Endothelial cell of umbilical vein (primary cell): ENCODE measurements around the gene HSPA12A. TPM values are rescaled to one million over a fixed set of nuclear protein-coding genes. Genes with fewer than 3 reads are reported as not detected.

Source experiments
- BruUV-seq: library from RNA; stranded (reverse); fragments of 400-500 nt; replicated peaks from 2 replicates; lab custom pipeline; 2021; lab: Mats Ljungman, UMichigan
- CTCF ChIA-PET: fragments of 300-600, 350-600 bp; sonication (Branson Sonifier 250); formaldehyde crosslinking; loops from one replicate; lab custom pipeline; 2021; ENCODE audit warnings: antibody characterized with exemption, inconsistent platforms; lab: Charles Lee
- POLR2A ChIA-PET: fragments of 300-600, 350-600 bp; sonication (Branson Sonifier 250); formaldehyde crosslinking; loops from one replicate; lab custom pipeline; 2021; ENCODE audit warnings: antibody characterized with exemption, inconsistent platforms; lab: Charles Lee
- DNase-seq: peaks from one replicate; pipeline ENCODE4 v3.0.0-alpha.2; 2011; ENCODE audit warnings: low read depth, low spot score
- FAIRE-seq: peaks from 2 replicates; lab custom pipeline; 2011; peaks lifted over from hg19 to GRCh38; lab: Jason Lieb, UNC
- H2AFZ ChIP-seq: 2 replicates; pipeline ENCODE4 v1.6.0; 2012; ENCODE audit warnings: low read depth, low read length, control low read depth, inconsistent platforms
- H3K27ac ChIP-seq: 2 replicates; pipeline ENCODE4 v1.5.1; 2011; ENCODE audit warnings: low read depth, mild to moderate bottlenecking, control low read depth, low read length, moderate library complexity; ENCODE audit not compliant: insufficient read depth
- H3K27me3 ChIP-seq, 2 experiments: 2 replicates each; pipeline versions ENCODE4 v1.6.0 to v1.6.1; 2011; ENCODE audit warnings: low read length in 2 of 2, mixed read lengths in 1 of 2; ENCODE audit not compliant: control insufficient read depth in 2 of 2, insufficient read depth in 2 of 2
- H3K36me3 ChIP-seq, 2 experiments: 2 replicates in 1 of 2; 3 replicates in 1 of 2; pipeline ENCODE4 v1.5.1; 2011; ENCODE audit warnings: low read length in 2 of 2, mild to moderate bottlenecking in 1 of 2, moderate library complexity in 1 of 2; ENCODE audit not compliant: control insufficient read depth in 2 of 2, insufficient read depth in 2 of 2; ENCODE audit errors: extremely low read depth in 1 of 2
- H3K4me1 ChIP-seq: 3 replicates; pipeline ENCODE4 v1.5.1; 2011; ENCODE audit warnings: mild to moderate bottlenecking, low read length; ENCODE audit not compliant: control insufficient read depth, insufficient read depth; ENCODE audit errors: extremely low read depth
- H3K4me2 ChIP-seq: 2 replicates; pipeline ENCODE4 v1.6.1; 2011; ENCODE audit warnings: low read length, control low read depth, mixed read lengths; ENCODE audit not compliant: insufficient read depth
- H3K4me3 ChIP-seq, 3 experiments: fragments of 200-600 bp in 1 of 3; sonication (generic), shearing (Covaris generic) in 1 of 3; replicated peaks in 1 of 3; 2 replicates each; pipeline ENCODE4 v1.5.1; 2011 to 2016; ENCODE audit warnings: control low read depth in 3 of 3, low read length in 3 of 3, mild to moderate bottlenecking in 2 of 3, inconsistent platforms in 1 of 3, low read depth in 1 of 3, moderate library complexity in 1 of 3; ENCODE audit not compliant: insufficient read depth in 1 of 3
- H3K79me2 ChIP-seq: 2 replicates; pipeline ENCODE4 v1.6.0; 2012; ENCODE audit warnings: low read length, inconsistent platforms; ENCODE audit not compliant: control insufficient read depth, insufficient read depth
- H3K9ac ChIP-seq: replicated peaks from 2 replicates; pipeline ENCODE3; 2011; ENCODE audit warnings: low read length, control low read depth; ENCODE audit not compliant: insufficient read depth; ENCODE audit errors: extremely low read depth
- H3K9me1 ChIP-seq: replicated peaks from 3 replicates; pipeline ENCODE4 v1.6.0; 2011; ENCODE audit warnings: mild to moderate bottlenecking, low read length; ENCODE audit not compliant: control insufficient read depth, insufficient read depth; ENCODE audit errors: extremely low read depth
- H3K9me3 ChIP-seq: replicated peaks from 2 replicates; pipeline ENCODE4 v1.5.1; 2012; ENCODE audit warnings: low read length, inconsistent platforms; ENCODE audit not compliant: control insufficient read depth, insufficient read depth
- H4K20me1 ChIP-seq: replicated peaks from 2 replicates; pipeline ENCODE3; 2011; ENCODE audit warnings: mild to moderate bottlenecking, low read length; ENCODE audit not compliant: control insufficient read depth, insufficient read depth; ENCODE audit errors: extremely low read depth
- CTCF ChIP-seq, 2 donors: IDR thresholded peaks; 1 replicate in 1 of 2; 2 replicates in 1 of 2; pipeline ENCODE4 v1.5.1; 2011; ENCODE audit warnings: low read length in 2 of 2, mild to moderate bottlenecking in 2 of 2, moderate library complexity in 2 of 2, control low read depth in 1 of 2, inconsistent platforms in 1 of 2, low read depth in 1 of 2; ENCODE audit not compliant: insufficient read depth in 1 of 2; ENCODE audit errors: extremely low read depth in 1 of 2
- EZH2 ChIP-seq: IDR thresholded peaks from 2 replicates; pipeline ENCODE4 v1.6.1; 2012; ENCODE audit warnings: borderline replicate concordance, low read depth, mild to moderate bottlenecking, moderate library complexity, low read length, inconsistent platforms; ENCODE audit not compliant: severe bottlenecking
- FOS ChIP-seq: IDR thresholded peaks from 2 replicates; pipeline ENCODE4 v1.6.1; 2011; ENCODE audit warnings: mild to moderate bottlenecking, low read length, moderate library complexity, borderline replicate concordance; ENCODE audit not compliant: insufficient read depth
- GATA2 ChIP-seq: IDR thresholded peaks from 2 replicates; pipeline ENCODE4 v1.7.0; 2011; ENCODE audit warnings: low read depth, mild to moderate bottlenecking, moderate library complexity, mixed read lengths, low read length; ENCODE audit not compliant: insufficient read length, insufficient read depth
- JUN ChIP-seq: IDR thresholded peaks from 2 replicates; pipeline ENCODE4 v1.6.1; 2011; ENCODE audit warnings: borderline replicate concordance, low read depth; ENCODE audit not compliant: insufficient read length, insufficient read depth
- MAX ChIP-seq: IDR thresholded peaks from 2 replicates; pipeline ENCODE4 v1.6.1; 2011; ENCODE audit not compliant: insufficient read depth, insufficient read length
- MYC ChIP-seq: IDR thresholded peaks from one replicate; pipeline ENCODE4 v1.6.1; 2011; ENCODE audit warnings: mild to moderate bottlenecking, low read depth, low read length
- POLR2A ChIP-seq: IDR thresholded peaks from 2 replicates; pipeline ENCODE4 v1.6.1; 2012; ENCODE audit warnings: low read depth, mild to moderate bottlenecking, control low read depth, low read length
- POLR2AphosphoS5 ChIP-seq: IDR thresholded peaks from 2 replicates; pipeline ENCODE4 v1.6.1; 2012; ENCODE audit warnings: low read depth, mild to moderate bottlenecking, control low read depth, low read length, moderate library complexity; ENCODE audit not compliant: insufficient read depth
- dilution Hi-C: fragments of 300-500 bp; cut with MboI; formaldehyde crosslinking; loops from one replicate; pipeline ENCODE4 v1.15.0; 2019; ENCODE audit warnings: low sequenced_read_pairs; ENCODE audit not compliant: extremely low pct_ligation_motif_present
- intact Hi-C: fragments of 100-400 bp; cut with micrococcal nuclease; formaldehyde crosslinking; loops from one replicate; pipeline ENCODE4 v1.10.0; 2022
- polyA plus RNA-seq, 4 experiments: library from polyadenylated mRNA; depleted of rRNA in 3 of 4; stranded (reverse) in 3 of 4; unstranded in 1 of 4; fragments of >200 nt; gene quantifications; 2 replicates each; pipeline versions ENCODE4 v1.2.1 to v1.2.3, GENCODE V29; 2011 to 2012; ENCODE audit warnings: missing spikeins in 1 of 4
- total RNA-seq: library from RNA; stranded (reverse); gene quantifications from 2 replicates; pipeline ENCODE4 v1.2.3, GENCODE V29; 2021

The HSPA12A gene
- total and polyA plus RNA-seq, 2 donors (not counting 3 experiments of a cell fraction or from before 2014, with no cell fraction given), result 0.22 to 0.29 TPM

GRCh38 chr10:116761883-116762282, 19.5 kb upstream of the HSPA12A start:
- no peak overlapping the region for H2AFZ ChIP-seq
- no peaks in the 10 kb centered on the region for H3K36me3 ChIP-seq
- intact Hi-C loops (no loop called here), dilution Hi-C loops (no loop called here)
- ChIA-PET POLR2A (no interaction called here), CTCF (no interaction called here)
- H3K4me1 ChIP-seq, result no peaks in the 10 kb centered on the region
- TF ChIP-seq CTCF (IDR thresholded peaks at IDR 0.05; ENCODE audit: extremely low read depth in 1 of 2, insufficient read depth in 1 of 2, low read depth in 1 of 2, low read length in 2 of 2) (no peak), FOS (no peak), POLR2AphosphoS5 (no peak), MAX (no peak), GATA2 (no peak), POLR2A (no peak), JUN (no peak), EZH2 (no peak), MYC (no peak)
- H3K9me3 ChIP-seq, result no peaks in the 10 kb centered on the region
- DNase-seq (no peak), FAIRE-seq (no peak)
- no peaks in the 10 kb centered on the region for H4K20me1 ChIP-seq
- no peak overlapping the region for H3K9ac ChIP-seq
- no peak overlapping the region for H3K4me3 ChIP-seq
- no peaks in the 10 kb centered on the region for H3K27me3 ChIP-seq
- H3K27ac ChIP-seq, result no peak overlapping the region
- H3K79me2 ChIP-seq, result no peaks in the 10 kb centered on the region
- H3K4me2 ChIP-seq, result no peak overlapping the region
- H3K9me1 ChIP-seq, result no peaks in the 10 kb centered on the region
- no TSS peak for BruUV-seq
